Activated T-helper 2 cell treated with anti-CD3 and anti-CD28 coated beads, Interferon-gamma antibody, Interleukin-2, Interleukin-4, amounts not matched to agents 10 μg/mL and 5 μg/mL and 100 μg/mL, durations not matched to agents 14 hours and 24 hours and 36 hours (primary cell): Measurements from ENCODE around the gene SEMA4D. TPM values are rescaled to one million over a fixed set of nuclear protein-coding genes. Genes with fewer than 3 reads are reported as not detected.

Source experiments
- DNase-seq: peaks from one replicate; pipeline ENCODE4 v3.0.0; 2021; ENCODE audit warnings: low spot score
- H3K27ac Mint-ChIP-seq: one replicate; pipeline ENCODE4 v1.8.0; 2021; ENCODE audit warnings: mixed read lengths
- H3K27me3 Mint-ChIP-seq: one replicate; pipeline ENCODE4 v1.8.0; 2021; ENCODE audit warnings: low read depth, mixed read lengths
- H3K36me3 Mint-ChIP-seq: one replicate; pipeline ENCODE4 v1.8.0; 2021; ENCODE audit warnings: low read depth, mixed read lengths
- H3K4me1 Mint-ChIP-seq: one replicate; pipeline ENCODE4 v1.8.0; 2021; ENCODE audit warnings: low read depth, mixed read lengths
- H3K4me3 Mint-ChIP-seq: one replicate; pipeline ENCODE4 v1.8.0; 2021; ENCODE audit warnings: low read depth, mild to moderate bottlenecking, moderate library complexity, mixed read lengths
- H3K9me3 Mint-ChIP-seq: one replicate; pipeline ENCODE4 v1.8.0; 2021; ENCODE audit warnings: mixed read lengths
- intact Hi-C: fragments of 100-400 bp; cut with micrococcal nuclease; formaldehyde crosslinking; loops from one replicate; pipeline ENCODE4 v1.15.1; 2023
- total RNA-seq: library from RNA; stranded (reverse); gene quantifications from 2 replicates; pipeline ENCODE4 v1.2.3, GENCODE V29; 2022

Gene SEMA4D
- total RNA-seq, 1 donor from 2014 or later = 317 TPM

GRCh38 chr9:89329917-89330316 lies 168.0 kb downstream of the SEMA4D start:
- Mint-ChIP-seq H3K27ac (no peak overlapping the region), H3K4me1 (peaks cover 2% of the 10 kb centered on the region), H3K9me3 (no peaks in the 10 kb centered on the region), H3K4me3 (no peak overlapping the region), H3K36me3 (peaks cover 67% of the 10 kb centered on the region), H3K27me3 (no peaks in the 10 kb centered on the region)
- intact Hi-C loops = no loop called here
- no peak for DNase-seq

GRCh38 chr9:89328064-89328463 lies 169.8 kb downstream of the SEMA4D start:
- H3K36me3 Mint-ChIP-seq = peaks cover 60% of the 10 kb centered on the region
- intact Hi-C loops = no loop called here
- H3K4me1 Mint-ChIP-seq = peaks cover 10% of the 10 kb centered on the region
- no peak overlapping the region for H3K4me3 Mint-ChIP-seq
- H3K9me3 Mint-ChIP-seq = no peaks in the 10 kb centered on the region
- no peaks in the 10 kb centered on the region for H3K27me3 Mint-ChIP-seq
- H3K27ac Mint-ChIP-seq = no peak overlapping the region
- no peak for DNase-seq

- no peaks in the 10 kb centered on the region for H3K27me3 Mint-ChIP-seq
- H3K4me3 Mint-ChIP-seq = no peak overlapping the region
- H3K27ac Mint-ChIP-seq = no peak overlapping the region
- no peaks in the 10 kb centered on the region for H3K9me3 Mint-ChIP-seq
- no peak for DNase-seq
- intact Hi-C loops = no loop called here
- peaks cover 27% of the 10 kb centered on the region for H3K4me1 Mint-ChIP-seq
- H3K36me3 Mint-ChIP-seq = peaks cover 65% of the 10 kb centered on the region
Observed at GRCh38 chr9:89325733-89326132, 172.2 kb downstream of the SEMA4D start.

GRCh38 chr9:89323390-89323789 lies 174.5 kb downstream of the SEMA4D start:
- no peak for DNase-seq
- H3K27me3 Mint-ChIP-seq = no peaks in the 10 kb centered on the region
- peaks cover 42% of the 10 kb centered on the region for H3K4me1 Mint-ChIP-seq
- H3K36me3 Mint-ChIP-seq = peaks cover 61% of the 10 kb centered on the region
- no peak overlapping the region for H3K4me3 Mint-ChIP-seq
- no peak overlapping the region for H3K27ac Mint-ChIP-seq
- no peaks in the 10 kb centered on the region for H3K9me3 Mint-ChIP-seq
- intact Hi-C loops = no loop called here

- intact Hi-C loops = loop anchor here (2.0 kb wide), 5 partner anchors 104 to 230 kb away; partner anchors contain the start of gene SEMA4D
- peaks cover 83% of the 10 kb centered on the region for H3K36me3 Mint-ChIP-seq
- DNase-seq = no peak
Observed at GRCh38 chr9:89319015-89319905, 178.7 kb downstream of the SEMA4D start.

GRCh38 chr9:89318123-89319014 lies 179.5 kb downstream of the SEMA4D start, which contains the start of gene SECISBP2:
Gene SECISBP2 (plus strand): TSS chr9:89318500. CDS start chr9:89318577, 77 bp downstream.
- Mint-ChIP-seq H3K4me1 (peaks cover 78% of the 10 kb centered on the region), H3K4me3 (peak within 1 kb of the TSS; percentile 88), H3K36me3 (peaks cover 91% of the 10 kb centered on the region), H3K27ac (peak within 1 kb of the TSS; percentile 98), H3K27me3 (no peaks in the 10 kb centered on the region), H3K9me3 (no peaks in the 10 kb centered on the region)
- intact Hi-C loops = loop anchor here (1.0 to 2.0 kb wide), 6 partner anchors 8 to 230 kb away; partner anchors contain the start of gene SEMA4D
- DNase-seq = peak; percentile 94

More at GRCh38 chr9:89319015-89319905, 178.7 kb downstream of the SEMA4D start:
- no peaks in the 10 kb centered on the region for H3K9me3 Mint-ChIP-seq
- peak overlapping the region; percentile 98 for H3K27ac Mint-ChIP-seq
- no peaks in the 10 kb centered on the region for H3K27me3 Mint-ChIP-seq
- H3K4me3 Mint-ChIP-seq = peak overlapping the region; percentile 88
- peaks cover 77% of the 10 kb centered on the region for H3K4me1 Mint-ChIP-seq

GRCh38 chr9:89317282-89317681 lies 180.6 kb downstream of the SEMA4D start:
- intact Hi-C loops = no loop called here
- peaks cover 74% of the 10 kb centered on the region for H3K4me1 Mint-ChIP-seq
- no peaks in the 10 kb centered on the region for H3K27me3 Mint-ChIP-seq
- no peaks in the 10 kb centered on the region for H3K9me3 Mint-ChIP-seq
- DNase-seq = no peak
- H3K27ac Mint-ChIP-seq = peak overlapping the region; percentile 98
- peaks cover 91% of the 10 kb centered on the region for H3K36me3 Mint-ChIP-seq
- peak overlapping the region; percentile 87 for H3K4me3 Mint-ChIP-seq

- Mint-ChIP-seq H3K36me3 (peaks cover 84% of the 10 kb centered on the region), H3K4me3 (no peak overlapping the region), H3K9me3 (no peaks in the 10 kb centered on the region), H3K27me3 (no peaks in the 10 kb centered on the region), H3K27ac (peak overlapping the region; percentile 44), H3K4me1 (peaks cover 66% of the 10 kb centered on the region)
- intact Hi-C loops = no loop called here
- no peak for DNase-seq
Observed at GRCh38 chr9:89315482-89315881, 182.4 kb downstream of the SEMA4D start.

GRCh38 chr9:89314955-89315354 lies 183.0 kb downstream of the SEMA4D start:
- H3K4me1 Mint-ChIP-seq = peaks cover 64% of the 10 kb centered on the region
- H3K9me3 Mint-ChIP-seq = no peaks in the 10 kb centered on the region
- intact Hi-C loops = loop anchor here (5.0 kb wide), 1 partner anchor 162 kb away; no protein-coding TSS in a partner anchor
- no peaks in the 10 kb centered on the region for H3K27me3 Mint-ChIP-seq
- H3K36me3 Mint-ChIP-seq = peaks cover 81% of the 10 kb centered on the region
- H3K27ac Mint-ChIP-seq = peak overlapping the region; percentile 44
- DNase-seq = no peak
- H3K4me3 Mint-ChIP-seq = peak overlapping the region; percentile 97

GRCh38 chr9:89313842-89314241 lies 184.1 kb downstream of the SEMA4D start:
- peak overlapping the region; percentile 80 for H3K27ac Mint-ChIP-seq
- H3K4me1 Mint-ChIP-seq = peaks cover 57% of the 10 kb centered on the region
- H3K9me3 Mint-ChIP-seq = no peaks in the 10 kb centered on the region
- peak overlapping the region; percentile 97 for H3K4me3 Mint-ChIP-seq
- no peak for DNase-seq
- no peaks in the 10 kb centered on the region for H3K27me3 Mint-ChIP-seq
- peaks cover 75% of the 10 kb centered on the region for H3K36me3 Mint-ChIP-seq
- intact Hi-C loops = loop anchor here (5.0 kb wide), 1 partner anchor 163 kb away; no protein-coding TSS in a partner anchor

GRCh38 chr9:89312222-89312571 lies 185.7 kb downstream of the SEMA4D start:
- no peak for DNase-seq
- Mint-ChIP-seq H3K4me3 (peak overlapping the region; percentile 97), H3K27ac (peak overlapping the region; percentile 76), H3K27me3 (no peaks in the 10 kb centered on the region), H3K9me3 (no peaks in the 10 kb centered on the region), H3K36me3 (peaks cover 70% of the 10 kb centered on the region), H3K4me1 (peaks cover 49% of the 10 kb centered on the region)
- intact Hi-C loops = loop anchor here (5.0 kb wide), 1 partner anchor 165 kb away; no protein-coding TSS in a partner anchor
